NCI-H146 treated with DMSO at 0.1 percent for 48 hours (cell line): ENCODE data around the gene PCDHGA8.
"Not testable (repeated sequence)": the region's sequence is repeated elsewhere in the genome, so short reads cannot be mapped to it uniquely, and the experiment has no call there.

Experiments
- DNase-seq: peaks from one replicate; lab custom pipeline; 2025; ENCODE audit not compliant: unreplicated experiment; lab: John Stamatoyannopoulos, UW

The PCDHGA8 gene

DNA sequence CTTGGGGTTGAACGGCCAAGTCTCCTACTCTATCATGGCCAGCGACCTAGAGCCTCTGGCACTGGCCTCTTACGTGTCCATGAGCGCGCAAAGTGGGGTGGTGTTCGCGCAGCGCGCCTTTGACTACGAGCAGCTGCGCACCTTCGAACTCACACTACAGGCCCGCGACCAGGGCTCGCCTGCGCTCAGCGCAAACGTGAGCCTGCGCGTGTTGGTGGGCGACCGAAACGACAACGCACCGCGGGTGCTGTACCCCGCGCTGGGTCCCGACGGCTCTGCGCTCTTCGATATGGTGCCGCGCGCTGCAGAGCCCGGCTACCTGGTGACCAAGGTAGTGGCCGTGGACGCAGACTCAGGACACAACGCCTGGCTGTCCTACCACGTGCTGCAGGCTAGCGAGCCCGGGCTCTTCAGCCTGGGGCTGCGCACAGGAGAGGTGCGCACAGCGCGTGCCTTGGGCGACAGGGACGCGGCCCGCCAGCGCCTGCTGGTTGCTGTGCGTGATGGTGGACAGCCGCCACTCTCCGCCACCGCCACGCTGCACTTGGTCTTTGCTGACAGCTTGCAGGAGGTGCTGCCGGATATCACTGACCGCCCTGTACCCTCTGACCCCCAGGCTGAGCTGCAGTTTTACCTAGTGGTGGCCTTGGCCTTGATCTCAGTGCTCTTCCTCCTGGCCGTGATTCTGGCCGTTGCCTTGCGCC is 7.3 kb downstream of the PCDHGA8 start:
- no peak for DNase-seq

DNA sequence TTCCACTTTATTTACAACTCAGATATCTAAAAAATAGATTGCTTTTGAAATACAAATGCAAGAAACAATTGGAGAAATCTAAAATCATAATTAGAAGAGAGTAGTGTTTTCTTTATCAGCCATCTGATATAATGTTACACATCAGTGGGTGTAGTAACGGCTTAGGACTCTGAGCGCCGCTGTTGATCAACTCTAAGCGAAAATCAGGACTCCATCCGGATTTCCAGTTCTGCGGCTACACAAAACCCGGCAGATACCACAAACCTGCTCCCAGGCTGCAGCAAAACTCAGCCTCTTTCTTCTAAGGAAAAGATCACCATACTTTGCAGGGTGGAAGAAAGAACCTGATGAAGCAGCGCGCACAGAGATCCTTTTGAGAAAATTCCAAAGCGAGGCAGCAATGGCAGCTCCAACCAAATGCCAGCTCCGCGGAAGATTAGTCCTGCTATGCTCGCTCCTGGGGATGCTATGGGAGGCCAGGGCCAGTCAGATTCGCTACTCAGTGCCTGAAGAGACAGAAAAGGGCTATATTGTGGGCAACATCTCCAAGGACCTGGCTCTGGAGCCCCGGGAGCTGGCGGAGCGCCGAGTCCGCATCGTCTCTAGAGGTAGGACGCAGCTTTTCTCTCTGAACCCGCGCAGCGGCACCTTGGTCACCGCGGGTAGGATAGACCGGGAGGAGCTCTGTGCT is 10.3 kb downstream of the PCDHGA8 start, which contains the start of gene PCDHGA9:
Gene PCDHGA9 (plus strand): TSS at position 226 of the 691 bp plus-strand sequence. CDS start 175 bp downstream, at position 401.
- no peak for DNase-seq

- DNase-seq, result no peak
Measured at GRCh38 chr5:141403387-141403786, 11.0 kb downstream of the PCDHGA8 start.

- DNase-seq, result not testable (repeated sequence)
Measured at GRCh38 chr5:141407790-141408505, 15.5 kb downstream of the PCDHGA8 start, which contains the start of gene PCDHGB6. PCDHGB6 (plus strand) TSS chr5:141408021; CDS start chr5:141408203, 182 bp downstream.

- no peak for DNase-seq
Measured at GRCh38 chr5:141409598-141410306, 17.3 kb downstream of the PCDHGA8 start.

- no peak for DNase-seq
Measured at GRCh38 chr5:141411575-141411974, 19.1 kb downstream of the PCDHGA8 start.

DNA sequence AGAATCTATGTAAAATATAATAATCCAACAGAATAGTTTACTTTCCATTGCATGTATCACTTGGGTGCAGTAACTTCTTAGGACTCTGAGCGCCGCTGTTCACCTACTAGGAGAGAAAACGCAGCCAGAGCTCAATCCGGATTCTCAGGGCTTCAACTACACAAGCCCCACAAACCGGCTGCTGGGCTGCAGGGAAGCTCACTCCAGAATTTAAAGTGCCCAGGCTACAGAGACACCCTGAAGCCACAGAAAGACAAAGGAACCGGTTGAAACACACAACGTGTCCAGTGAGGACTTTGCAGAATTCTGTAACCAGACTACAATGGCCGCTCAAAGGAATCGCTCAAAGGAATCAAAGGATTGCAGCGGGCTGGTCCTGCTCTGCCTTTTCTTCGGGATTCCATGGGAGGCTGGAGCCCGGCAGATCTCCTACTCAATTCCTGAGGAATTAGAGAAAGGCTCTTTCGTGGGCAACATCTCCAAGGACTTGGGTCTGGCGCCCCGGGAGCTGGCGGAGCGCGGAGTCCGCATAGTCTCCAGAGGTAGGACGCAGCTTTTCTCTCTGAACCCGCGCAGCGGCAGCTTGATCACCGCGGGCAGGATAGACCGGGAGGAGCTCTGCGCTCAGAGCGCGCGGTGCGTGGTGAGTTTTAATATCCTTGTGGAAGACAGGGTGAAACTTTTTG is 20.6 kb downstream of the PCDHGA8 start, which contains the start of gene PCDHGA10:
Gene PCDHGA10 (plus strand): TSS at position 134 of the 686 bp plus-strand sequence. CDS start 189 bp downstream, at position 323.
- no peak for DNase-seq

DNA sequence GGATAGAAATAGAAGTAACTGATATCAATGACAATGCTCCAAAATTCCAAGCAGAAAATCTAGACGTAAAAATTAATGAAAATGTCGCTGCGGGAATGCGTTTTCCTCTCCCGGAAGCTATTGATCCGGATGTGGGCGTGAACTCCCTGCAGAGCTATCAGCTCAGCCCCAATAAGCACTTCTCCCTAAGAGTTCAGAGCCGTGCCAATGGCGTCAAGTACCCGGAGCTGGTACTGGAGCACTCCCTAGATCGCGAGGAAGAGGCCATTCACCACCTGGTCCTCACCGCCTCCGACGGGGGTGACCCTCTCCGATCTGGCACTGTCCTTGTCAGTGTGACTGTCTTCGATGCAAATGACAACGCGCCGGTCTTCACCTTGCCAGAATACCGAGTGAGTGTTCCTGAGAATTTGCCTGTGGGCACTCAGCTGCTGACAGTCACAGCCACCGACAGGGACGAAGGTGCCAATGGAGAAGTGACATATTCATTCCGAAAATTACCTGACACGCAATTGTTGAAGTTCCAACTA is 21.2 kb downstream of the PCDHGA8 start:
- no peak for DNase-seq

- DNase-seq, result not testable (repeated sequence)
Measured at GRCh38 chr5:141414548-141415274, 22.3 kb downstream of the PCDHGA8 start.

GRCh38 chr5:141415275-141415618 is 22.8 kb downstream of the PCDHGA8 start:
- not testable (repeated sequence) for DNase-seq

GRCh38 chr5:141417494-141418172 is 25.2 kb downstream of the PCDHGA8 start, which contains the start of gene PCDHGB7:
PCDHGB7 (plus strand) TSS chr5:141417677; CDS start chr5:141417860, 183 bp downstream.
- DNase-seq, result not testable (repeated sequence)

GRCh38 chr5:141419074-141419880 is 26.8 kb downstream of the PCDHGA8 start:
- DNase-seq, result no peak

GRCh38 chr5:141420855-141421488 is 28.5 kb downstream of the PCDHGA8 start, which contains the start of gene PCDHGA11:
PCDHGA11 (plus strand) TSS chr5:141421051; CDS start chr5:141421228, 177 bp downstream.
- DNase-seq, result no peak

DNA sequence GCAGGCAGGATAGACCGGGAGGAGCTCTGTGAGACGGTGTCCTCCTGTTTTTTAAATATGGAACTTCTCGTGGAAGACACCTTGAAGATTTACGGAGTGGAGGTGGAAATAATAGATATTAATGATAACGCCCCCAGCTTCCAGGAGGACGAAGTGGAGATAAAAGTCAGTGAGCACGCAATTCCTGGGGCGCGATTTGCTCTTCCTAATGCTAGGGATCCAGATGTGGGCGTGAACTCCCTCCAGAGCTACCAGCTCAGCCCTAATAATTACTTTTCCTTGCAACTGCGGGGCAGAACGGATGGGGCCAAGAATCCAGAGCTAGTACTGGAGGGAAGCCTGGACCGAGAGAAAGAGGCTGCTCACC is 29.0 kb downstream of the PCDHGA8 start:
- no peak for DNase-seq

DNA sequence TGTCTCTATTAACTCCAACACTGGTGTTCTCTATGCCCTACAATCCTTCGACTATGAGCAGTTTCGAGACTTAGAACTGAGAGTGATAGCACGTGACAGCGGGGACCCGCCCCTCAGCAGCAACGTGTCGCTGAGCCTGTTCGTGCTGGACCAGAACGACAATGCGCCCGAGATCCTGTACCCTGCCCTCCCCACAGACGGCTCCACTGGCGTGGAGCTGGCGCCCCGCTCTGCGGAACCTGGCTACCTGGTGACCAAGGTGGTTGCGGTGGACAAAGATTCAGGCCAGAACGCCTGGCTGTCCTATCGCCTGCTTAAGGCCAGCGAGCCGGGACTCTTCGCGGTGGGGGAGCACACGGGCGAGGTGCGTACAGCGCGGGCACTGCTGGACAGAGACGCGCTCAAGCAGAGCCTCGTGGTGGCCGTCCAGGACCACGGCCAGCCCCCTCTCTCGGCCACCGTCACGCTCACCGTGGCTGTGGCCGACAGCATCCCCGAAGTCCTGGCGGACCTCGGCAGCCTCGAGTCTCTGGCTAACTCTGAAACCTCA is 30.4 kb downstream of the PCDHGA8 start:
- no peak for DNase-seq

DNA sequence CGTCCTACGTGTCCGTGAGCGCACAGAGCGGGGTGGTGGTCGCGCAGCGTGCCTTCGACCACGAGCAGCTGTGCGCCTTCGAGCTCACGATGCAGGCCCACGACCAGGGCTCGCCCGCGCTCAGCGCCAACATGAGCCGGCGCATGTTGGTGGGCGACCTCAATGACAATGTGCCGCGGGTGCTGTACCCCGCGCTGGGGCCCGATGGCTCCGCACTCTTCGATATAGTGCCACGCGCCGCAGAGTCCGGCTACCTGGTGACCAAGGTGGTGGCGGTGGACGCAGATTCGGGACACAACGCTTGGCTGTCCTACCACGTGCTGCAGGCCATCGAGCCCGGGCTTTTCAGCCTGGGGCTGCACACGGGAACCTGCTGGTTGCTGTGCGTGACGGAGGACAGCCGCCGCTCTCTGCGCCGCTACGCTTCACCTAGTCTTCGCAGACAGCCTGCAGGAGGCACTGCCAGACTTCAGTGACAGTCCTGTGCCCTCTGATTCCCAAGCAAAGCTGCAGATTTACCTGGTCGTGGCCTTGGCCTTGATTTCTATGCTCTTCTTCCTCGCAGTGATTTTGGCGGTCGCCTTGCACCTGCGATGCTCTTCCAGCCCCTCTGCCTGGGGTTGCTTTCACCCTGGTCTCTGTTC is 35.5 kb downstream of the PCDHGA8 start:
- no peak for DNase-seq
